SH-SY5Y (cell line): Measurements from ENCODE around the gene FAM184B.

Experiments used
- GATA2 ChIP-seq: IDR thresholded peaks from 2 replicates; pipeline ENCODE4 v1.6.1; 2011; ENCODE audit warnings: mild to moderate bottlenecking, low read depth, low read length
- GATA3 ChIP-seq: IDR thresholded peaks from 2 replicates; pipeline ENCODE4 v1.6.1; 2011; ENCODE audit warnings: low read depth, mild to moderate bottlenecking, low read length, moderate library complexity

DNA sequence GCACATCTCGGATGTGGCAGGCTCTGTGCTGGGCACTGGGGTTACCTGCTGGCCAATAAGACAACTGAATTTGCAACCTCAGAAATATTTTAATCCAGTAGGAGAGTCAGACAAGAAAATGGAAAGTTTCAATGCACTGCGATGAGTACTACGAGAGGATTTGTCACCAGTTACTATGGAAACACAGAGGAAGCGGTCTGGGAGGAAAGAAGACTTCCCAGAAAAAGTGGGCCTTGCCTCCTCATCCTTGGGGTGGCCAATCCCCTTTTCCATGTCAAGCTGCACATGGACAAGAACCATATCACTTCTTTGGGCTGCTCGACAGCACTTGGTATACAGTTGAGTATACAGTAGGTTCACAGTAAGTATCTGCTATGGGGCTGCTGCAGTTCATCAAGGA lies 67.6 kb downstream of the FAM184B start:
- TF ChIP-seq GATA2 (no peak), GATA3 (no peak)
